Hepatic stellate cell (primary cell): ENCODE data around the gene SLC39A2.
"Not testable (repeated sequence)": the region's sequence is repeated elsewhere in the genome, so short reads cannot be mapped to it uniquely, and the experiment has no call there.

Experiments used
- DNase-seq: peaks from one replicate; pipeline ENCODE4 v3.0.0; 2011; ENCODE audit warnings: low spot score

SLC39A2 gene

DNA sequence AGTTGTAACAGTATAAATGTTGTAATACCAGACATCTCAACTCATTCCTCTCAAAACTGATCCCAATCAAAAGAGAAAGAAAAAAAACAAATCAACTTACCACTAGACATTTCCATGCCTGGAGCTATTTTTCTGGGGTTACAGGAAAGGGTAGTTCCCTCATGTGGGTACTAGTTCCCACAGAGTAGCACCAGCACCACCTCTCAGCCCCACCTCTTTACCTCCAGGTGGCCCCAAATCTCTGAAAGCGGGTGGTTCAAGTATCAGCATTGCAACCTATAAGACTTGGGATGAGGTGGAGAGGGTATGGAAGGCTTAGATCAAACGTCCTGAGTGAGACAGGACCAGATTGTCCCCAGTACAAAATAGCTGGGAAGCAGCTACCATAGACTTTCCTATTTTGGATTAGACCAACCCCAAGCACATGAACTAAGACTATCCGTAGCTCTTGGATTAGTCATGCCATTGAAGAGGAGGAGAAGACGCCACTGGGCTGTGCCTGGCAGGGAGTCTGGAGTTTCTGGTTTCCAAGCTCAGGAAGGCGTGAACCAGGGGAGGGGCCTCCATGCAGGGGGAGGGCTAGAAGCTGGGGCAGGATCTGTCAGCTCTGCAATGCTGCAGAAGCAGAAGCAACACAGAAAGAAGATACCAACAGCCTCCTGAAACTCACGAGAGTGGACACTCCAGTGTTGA, at the start of gene SLC39A2:
Gene SLC39A2 (plus strand): TSS at position 620 of the 693 bp plus-strand sequence. CDS start 154 bp downstream, outside the sequence.
- peak; percentile 28 for DNase-seq

DNA sequence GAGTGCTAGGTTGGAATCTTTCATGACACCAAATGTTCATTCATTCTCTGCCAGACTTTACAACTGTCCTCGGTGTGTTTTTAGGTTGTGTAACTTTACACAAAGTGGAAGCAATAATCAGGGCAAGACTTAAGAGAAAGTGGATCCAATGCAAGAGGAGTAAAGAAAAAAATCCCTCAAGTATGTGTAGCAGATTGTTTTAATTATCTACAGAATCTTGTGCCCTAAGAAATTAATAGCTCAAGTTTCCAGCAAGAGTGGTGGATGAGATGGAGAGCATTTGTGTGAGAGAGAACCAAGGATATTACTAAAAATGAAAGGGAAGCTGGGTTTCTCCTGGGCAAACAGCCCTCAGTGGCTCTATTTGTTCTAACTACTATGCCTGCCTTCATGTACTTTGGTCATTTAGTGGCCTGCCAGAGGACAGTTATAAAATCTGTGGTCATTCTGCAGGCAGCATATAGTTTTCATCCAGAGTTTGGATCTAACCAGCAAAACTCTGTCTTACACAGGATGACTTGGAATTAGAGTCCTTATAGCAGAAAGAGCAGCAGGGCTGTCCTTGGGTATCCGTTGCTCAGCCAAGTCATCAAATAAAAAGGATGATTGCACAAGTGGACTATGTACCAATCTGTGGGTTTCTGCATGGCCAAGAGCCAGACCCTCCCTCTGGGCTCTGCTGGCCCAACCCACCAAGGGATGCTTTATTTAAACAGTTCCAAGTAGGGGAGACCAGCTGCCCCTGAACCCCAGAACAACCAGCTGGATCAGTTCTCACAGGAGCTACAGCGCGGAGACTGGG, 44.2 kb upstream of the SLC39A2 start, which contains the start of gene RNASE2:
Gene RNASE2 (plus strand): TSS at position 752 of the 802 bp plus-strand sequence. CDS start 285 bp downstream, outside the sequence.
- DNase-seq = not testable (repeated sequence)

GRCh38 chr14:20955538-20955873, 43.6 kb upstream of the SLC39A2 start:
- DNase-seq = not testable (repeated sequence)

DNA sequence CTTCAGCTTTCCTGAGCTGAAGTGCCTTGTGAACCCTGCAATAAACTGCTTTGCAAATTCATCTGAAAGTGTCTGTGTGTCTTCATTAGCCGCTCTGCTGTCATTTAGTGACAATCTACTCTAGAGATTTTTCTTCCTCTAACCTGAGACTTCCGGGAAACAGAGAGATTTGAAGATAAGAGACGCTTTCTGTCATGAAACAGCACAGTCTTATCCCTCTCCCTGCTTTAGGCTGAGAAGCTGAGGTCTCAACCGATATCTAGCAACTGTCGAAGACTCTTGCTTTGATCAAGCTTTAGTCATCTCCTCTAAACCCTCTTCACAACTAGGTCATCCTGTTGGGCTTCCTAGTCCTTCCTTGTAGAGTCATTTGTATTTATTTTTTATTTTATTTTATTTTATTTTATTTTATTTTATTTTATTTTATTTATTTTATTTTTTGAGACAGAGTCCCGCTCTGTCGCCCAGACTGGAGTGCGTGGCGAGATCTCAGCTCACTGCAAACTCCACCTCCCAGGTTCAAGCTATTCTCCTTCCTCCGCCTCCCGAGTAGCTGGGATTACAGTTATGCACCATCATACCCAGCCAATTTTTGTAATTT, 42.6 kb upstream of the SLC39A2 start:
- no peak for DNase-seq

- DNase-seq = not testable (repeated sequence)
These were observed 40.1 kb upstream of the SLC39A2 start for GRCh38 chr14:20958946-20959345.

GRCh38 chr14:20969336-20969735, 29.8 kb upstream of the SLC39A2 start:
- DNase-seq = no peak

- no peak for DNase-seq
These were observed 28.5 kb upstream of the SLC39A2 start for GRCh38 chr14:20970647-20970982.

DNA sequence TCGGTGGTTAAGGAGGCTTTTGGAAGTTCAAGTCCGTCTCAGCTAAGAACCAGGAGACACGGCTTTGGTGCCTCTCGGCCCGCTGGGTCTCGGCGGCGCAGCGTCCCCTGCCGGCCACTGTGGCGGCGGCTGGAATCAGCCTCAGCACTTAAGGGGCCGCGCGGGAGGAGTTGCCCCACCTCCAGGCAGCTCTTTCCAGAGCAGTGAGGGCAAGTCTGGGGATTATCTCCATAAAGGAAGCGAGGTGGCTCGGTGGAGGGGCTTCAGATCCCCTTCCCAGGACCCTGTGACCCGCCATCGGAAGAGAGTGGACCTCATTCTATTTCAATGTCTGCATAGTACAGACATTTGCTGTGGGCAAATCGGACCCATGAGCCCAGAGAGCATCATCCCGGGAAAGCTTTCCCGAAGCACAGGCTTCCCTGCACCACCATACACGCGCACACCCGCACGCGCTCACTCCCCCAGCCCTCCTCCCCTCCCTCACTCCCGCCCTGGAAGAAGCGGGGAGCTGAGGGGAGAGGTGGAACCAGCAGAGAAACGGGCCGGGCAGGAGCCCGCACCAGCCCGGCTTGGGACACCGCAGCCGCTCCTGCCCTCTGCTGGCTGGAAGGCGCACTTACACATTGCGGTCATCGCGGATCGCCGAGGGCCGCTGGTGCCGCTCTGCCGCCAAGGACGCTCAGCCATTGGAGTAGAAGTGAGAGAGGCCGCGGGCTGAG, 27.9 kb upstream of the SLC39A2 start:
- DNase-seq = peak; percentile 81

DNA sequence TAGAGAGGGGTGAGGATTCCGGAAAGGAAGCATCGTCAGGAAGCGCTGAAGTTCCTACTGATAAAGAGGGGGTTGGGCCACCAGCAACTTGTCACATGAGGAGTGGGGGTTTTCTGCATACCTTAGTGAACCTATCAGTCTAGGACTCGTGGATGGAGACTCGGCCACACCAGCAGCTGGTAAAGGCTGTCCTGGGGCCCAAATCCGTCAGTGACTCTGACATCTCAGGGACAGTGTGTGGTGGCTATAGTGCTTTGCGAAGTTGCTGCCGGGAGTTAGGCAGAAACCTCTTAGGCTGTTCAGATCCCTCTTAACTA, 27.4 kb upstream of the SLC39A2 start:
- no peak for DNase-seq

- DNase-seq = no peak
These were observed 25.6 kb upstream of the SLC39A2 start for GRCh38 chr14:20973501-20973900.

DNA sequence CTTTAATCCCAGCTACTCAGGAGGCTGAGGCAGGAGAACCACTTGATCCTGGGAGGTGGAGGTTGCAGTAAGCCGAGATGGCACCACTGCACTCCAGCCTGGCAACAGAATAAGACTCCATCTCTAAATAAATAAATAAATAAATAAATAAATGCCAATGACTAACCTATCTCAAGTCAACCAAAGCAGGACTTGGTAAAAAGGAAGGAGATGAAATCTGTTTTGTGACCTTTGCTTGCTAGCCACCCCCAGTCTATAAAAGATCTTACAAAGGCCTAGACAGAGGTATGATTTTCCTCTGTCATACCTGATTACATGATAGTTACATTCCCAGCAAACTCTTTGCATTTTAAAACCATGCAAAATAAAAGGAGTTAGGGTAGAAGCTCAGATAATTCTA, 22.8 kb upstream of the SLC39A2 start:
- DNase-seq = no peak

- DNase-seq = no peak
These were observed 20.4 kb upstream of the SLC39A2 start for GRCh38 chr14:20978687-20979086.

DNA sequence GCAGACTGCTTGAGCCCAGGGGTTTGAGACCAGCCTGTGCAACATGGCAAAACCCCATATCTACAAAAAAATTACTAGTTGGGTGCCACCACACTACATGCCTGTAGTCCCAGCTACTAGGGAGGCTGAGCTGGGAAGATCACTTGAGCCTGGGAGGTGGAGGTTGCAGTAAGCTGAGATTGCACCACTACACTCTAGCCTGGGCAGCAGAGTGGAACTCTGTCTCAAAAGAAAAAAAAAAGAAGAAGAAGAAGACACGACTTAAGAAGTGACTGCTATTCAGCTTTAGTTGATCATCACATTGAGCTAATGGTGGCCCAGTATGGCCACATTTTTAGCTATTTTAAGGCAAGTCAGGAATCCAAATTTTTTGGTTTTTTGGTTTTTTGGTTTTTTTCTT, 18.2 kb upstream of the SLC39A2 start:
- DNase-seq = no peak

GRCh38 chr14:20982646-20983369, 16.3 kb upstream of the SLC39A2 start:
- no peak for DNase-seq

DNA sequence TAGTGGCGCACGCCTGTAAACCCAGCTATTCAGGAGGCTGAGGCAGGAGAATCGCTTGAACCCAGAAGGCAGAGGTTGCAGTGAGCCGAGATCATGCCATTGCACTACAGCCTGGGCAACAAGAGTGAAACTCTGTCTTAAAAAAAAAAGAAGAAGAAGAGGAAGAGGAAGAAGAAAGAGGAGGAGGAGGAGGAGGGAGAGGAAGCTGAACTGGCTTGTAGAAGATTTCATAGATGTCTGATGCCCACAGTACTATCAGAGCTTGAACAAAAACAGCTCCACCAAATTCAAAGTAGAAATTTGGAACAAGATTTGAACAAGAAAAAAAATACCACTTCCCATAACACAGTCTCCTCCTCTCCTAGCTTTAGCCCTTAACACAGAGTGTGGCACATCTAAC, 13.4 kb upstream of the SLC39A2 start:
- not testable (repeated sequence) for DNase-seq

- DNase-seq = peak; percentile 90
These were observed 12.3 kb upstream of the SLC39A2 start for GRCh38 chr14:20986811-20987210.

DNA sequence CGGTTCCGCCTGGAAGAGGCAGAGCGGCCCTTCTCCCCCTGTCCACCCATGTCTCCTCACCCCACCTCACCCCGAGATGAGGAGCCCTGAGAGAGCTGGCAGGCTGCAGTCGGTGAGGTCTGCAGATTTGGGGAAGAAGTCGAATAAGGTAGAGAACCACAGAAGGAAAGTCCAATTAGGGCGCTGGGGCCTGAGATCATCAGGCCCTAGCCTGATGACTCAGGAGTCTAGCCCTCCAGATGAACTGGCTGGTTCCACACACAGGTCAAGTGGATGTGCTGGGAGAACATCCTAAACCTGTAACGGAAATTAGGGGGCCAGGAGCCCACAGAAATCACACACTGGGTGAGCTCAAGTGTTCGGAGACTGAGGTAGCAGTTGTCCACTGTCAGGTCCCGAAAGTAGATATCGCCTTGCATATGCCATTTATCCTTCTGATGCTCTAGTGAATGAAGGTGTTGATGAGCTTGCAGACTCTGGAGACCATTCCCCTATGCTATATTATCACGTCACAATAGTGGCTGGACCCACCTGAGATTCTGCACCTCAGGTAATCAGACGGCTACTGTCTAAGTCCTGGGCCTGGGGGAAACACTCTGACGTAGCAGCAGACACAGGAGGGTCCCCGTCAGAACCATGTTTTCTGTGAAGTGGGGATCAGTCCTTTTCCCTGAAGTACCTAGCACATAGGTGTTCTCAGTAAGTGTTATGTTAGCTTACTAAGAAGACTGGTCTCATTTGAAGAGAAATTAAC, 10.2 kb upstream of the SLC39A2 start:
- DNase-seq = no peak

GRCh38 chr14:20989471-20989786, 9.7 kb upstream of the SLC39A2 start:
- no peak for DNase-seq

DNA sequence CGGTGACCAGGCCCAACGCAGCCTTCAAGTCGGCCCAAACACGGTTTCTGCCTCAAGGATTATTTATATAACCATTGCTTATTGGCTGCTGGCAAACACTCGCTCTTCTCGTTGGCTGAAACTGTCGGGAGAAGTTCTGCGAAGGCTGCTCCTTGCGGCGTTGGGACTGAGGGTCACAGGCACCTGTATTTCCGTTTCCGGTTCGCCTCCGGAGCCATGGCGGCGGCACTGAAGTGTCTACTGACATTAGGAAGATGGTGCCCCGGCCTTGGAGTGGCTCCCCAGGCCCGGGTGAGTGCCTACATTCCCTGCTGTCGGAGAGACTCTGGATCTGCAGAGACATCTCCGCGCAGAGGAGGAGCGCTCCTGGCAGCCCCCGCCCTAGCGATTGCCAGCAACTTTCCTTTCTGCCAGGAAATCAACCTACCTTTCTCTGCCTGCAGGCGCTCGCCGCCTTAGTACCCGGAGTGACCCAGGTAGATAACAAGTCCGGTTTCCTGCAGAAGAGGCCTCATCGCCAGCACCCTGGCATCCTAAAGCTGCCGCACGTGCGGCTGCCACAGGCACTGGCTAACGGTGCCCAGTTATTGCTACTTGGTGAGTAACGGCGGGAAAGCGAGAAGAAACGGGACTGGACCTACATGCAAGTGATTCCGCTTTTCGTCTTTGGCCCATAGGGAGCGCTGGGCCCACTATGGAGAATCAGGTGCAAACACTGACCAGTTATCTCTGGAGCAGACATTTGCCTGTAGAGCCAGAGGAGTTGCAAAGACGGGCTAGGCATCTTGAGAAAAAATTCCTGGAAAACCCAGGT, 9.1 kb upstream of the SLC39A2 start, which contains the start of gene METTL17:
Gene METTL17 (plus strand): TSS at position 194 of the 814 bp plus-strand sequence. CDS start 23 bp downstream, at position 217.
- DNase-seq = peak; percentile 92

DNA sequence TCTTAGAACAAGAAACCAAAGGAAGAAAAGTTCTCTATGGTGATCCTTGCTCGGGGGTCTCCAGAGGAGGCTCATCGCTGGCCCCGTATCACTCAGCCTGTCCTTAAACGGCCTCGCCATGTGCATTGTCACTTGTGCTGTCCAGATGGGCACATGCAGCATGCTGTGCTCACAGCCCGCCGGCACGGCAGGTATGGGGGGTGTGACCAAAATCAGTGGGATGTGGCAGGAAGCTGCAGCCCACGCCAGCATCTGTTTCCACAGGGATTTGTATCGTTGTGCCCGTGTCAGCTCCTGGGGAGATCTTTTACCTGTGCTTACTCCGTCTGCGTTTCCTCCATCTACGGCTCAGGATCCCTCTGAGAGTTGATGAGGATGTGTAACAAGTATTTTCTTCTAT, 2.6 kb upstream of the SLC39A2 start:
- DNase-seq = no peak
